Measurements from ENCODE around the gene DNAJC3.

GRCh38 chr13:95793018-95793555 lies 116.1 kb downstream of the DNAJC3 start:
- TF ChIP-seq, protein P1, sequence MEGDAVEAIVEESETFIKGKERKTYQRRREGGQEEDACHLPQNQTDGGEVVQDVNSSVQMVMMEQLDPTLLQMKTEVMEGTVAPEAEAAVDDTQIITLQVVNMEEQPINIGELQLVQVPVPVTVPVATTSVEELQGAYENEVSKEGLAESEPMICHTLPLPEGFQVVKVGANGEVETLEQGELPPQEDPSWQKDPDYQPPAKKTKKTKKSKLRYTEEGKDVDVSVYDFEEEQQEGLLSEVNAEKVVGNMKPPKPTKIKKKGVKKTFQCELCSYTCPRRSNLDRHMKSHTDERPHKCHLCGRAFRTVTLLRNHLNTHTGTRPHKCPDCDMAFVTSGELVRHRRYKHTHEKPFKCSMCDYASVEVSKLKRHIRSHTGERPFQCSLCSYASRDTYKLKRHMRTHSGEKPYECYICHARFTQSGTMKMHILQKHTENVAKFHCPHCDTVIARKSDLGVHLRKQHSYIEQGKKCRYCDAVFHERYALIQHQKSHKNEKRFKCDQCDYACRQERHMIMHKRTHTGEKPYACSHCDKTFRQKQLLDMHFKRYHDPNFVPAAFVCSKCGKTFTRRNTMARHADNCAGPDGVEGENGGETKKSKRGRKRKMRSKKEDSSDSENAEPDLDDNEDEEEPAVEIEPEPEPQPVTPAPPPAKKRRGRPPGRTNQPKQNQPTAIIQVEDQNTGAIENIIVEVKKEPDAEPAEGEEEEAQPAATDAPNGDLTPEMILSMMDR (IDR thresholded peaks at IDR 0.05), result no peak
- TF ChIP-seq POLR2A (IDR thresholded peaks at IDR 0.05) (no peak), POLR2AphosphoS5 (IDR thresholded peaks at IDR 0.05) (no peak)
